Activated CD4-positive, CD25-positive, alpha-beta regulatory T cell (primary cell): ENCODE measurements around the gene SEMA3E.
"Not testable (repeated sequence)": the region's sequence is repeated elsewhere in the genome, so short reads cannot be mapped to it uniquely, and the experiment has no call there.

Source experiments
- DNase-seq, 4 experiments: peaks; one replicate each; lab custom pipeline; 2025; lab: John Stamatoyannopoulos, UW

SEMA3E gene

DNA sequence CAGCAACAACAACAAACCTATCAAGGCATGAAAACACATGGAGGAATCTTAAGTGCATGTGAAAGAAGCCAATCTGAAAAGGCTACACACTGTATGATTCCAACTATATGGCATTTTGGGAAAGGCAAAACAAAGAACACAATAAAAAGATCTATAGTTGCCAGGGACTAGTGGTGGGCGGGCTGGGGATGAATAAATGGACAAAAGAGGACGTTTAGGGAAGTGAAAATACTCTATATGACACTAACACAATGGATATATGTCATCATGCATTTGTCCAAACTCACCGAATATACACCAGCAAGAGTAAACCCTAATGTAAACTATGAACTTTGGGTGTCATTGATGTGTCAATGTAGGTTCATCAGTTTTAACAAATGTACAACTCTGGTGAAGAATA is 89.1 kb downstream of the SEMA3E start:
- DNase-seq = no peak

DNA sequence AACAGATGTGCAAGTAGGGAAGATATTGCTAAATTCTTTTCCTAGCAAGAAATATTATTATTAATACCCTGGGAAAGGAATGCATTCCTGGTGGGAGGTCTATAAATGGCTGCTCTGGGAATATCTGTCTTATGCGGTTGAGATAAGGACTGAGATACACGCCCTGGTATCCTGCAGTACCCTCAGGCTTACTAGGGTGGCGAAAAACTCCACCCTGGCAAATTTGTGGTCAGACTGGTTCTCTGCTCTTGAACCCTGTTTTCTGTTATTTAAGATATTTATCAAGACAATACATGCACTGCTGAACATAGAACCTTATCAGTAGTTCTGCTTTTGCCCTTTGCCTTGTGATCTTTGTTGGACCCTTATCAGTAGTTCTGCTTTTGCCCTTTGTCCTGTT is 96.4 kb downstream of the SEMA3E start:
- not testable (repeated sequence) for DNase-seq

DNA sequence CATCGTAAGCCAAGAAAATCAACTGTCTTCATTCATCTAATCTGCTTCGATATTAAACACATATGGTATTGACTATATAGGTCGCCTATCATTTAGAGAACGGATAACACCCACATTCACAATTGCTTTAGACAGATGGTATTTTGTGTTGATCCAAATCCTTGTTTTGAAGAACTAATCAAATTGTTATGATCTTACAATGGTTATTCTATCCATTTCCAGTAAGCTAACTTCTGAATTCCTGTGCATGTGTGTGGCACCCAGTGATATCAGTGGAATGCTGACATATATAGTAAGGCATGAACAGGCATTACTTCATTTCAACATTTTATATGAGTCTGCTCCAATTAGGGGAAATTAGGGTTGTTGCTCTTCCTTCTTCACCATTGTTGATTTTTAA is 98.8 kb downstream of the SEMA3E start:
- no peak for DNase-seq

DNA sequence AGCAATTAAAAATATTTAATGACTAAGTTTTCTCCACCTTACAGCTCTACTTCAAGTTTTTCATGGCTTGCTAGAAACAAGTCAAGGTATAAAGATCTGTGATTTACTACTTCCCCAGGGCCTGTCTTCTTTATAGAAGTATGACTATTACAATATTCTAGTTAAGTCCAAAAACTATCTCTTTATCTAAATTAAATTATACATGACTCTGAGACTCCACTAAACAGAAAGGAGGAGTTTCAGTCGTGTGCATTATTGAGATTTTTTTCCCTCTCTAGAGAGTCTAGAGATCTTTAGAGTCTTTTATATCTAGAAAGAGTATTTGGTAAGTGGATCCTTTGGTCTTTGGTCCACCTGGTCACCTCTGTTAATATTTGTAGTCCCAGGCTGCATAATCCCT is 100.7 kb downstream of the SEMA3E start:
- DNase-seq = no peak

DNA sequence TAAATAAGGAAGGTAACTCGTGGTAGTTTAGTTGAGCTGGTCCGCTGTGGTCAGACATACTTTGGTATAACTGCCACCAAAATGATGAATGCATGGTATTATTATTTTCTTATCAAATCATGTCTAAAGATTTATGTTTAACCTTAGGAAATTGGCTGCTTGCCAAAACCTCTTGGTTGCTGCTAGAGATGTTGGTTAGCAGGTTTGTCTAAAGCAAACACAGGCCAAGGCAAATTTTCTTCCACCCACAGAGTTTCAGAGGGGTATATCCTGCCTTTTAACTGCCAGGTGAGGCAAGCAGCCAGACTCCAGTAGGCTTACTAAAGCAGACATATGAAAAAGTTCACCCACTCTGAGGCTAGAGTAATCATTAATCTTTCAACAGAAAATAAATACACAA is 101.4 kb downstream of the SEMA3E start:
- DNase-seq = no peak

DNA sequence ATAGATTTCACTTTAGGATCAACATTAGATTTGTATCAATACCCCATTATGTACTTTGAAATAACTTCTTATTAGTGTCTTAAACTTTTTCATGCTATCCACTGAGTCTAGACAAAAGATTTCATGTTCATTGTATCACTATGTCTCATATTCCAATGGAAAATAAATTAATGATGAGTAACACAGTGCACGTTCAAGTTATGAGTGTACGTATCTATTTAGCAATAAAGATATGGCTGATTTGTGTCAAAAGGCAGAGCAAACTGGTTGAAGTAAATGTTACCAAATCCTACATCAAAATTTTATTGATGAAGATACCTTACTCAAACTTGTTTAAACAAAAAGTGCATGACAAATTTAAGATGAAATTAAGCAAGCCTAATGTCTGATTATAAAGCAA is 102.4 kb downstream of the SEMA3E start:
- no peak for DNase-seq

DNA sequence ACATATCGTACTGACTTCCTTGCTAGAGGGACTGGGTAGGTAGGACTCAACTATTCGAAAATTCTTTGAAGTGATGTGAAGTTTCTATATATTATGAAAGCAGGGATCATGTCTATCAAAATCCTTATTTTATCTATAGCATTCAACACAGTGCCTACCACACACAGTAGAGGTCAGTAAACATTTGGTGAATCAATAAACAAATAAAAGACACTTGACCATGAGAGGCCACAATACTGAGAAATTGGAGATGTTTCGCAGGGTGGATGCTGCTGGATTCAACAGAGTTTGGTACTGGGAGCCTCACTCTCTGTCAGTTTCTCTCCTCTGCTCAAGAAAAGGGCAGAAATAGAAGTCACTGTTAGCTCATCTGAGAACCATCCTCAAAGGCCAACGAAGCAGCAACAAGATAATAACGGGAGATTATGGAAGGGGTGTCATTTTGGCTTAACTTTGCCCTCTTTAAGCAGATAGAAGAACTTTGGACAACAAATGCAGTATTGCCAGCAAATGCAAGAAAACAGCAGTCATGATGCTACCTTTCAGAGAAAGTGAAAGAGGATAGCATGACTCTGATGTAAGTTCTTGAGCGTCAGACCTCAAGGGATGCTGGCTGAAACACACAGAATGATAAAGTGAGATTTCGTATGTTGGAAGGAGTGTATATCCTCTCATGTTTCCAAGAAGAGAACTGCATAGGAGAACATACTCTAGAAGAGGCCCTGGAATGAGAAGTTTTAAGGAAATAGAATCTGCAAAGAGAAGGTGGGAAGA is 107.6 kb downstream of the SEMA3E start:
- no peak for DNase-seq

DNA sequence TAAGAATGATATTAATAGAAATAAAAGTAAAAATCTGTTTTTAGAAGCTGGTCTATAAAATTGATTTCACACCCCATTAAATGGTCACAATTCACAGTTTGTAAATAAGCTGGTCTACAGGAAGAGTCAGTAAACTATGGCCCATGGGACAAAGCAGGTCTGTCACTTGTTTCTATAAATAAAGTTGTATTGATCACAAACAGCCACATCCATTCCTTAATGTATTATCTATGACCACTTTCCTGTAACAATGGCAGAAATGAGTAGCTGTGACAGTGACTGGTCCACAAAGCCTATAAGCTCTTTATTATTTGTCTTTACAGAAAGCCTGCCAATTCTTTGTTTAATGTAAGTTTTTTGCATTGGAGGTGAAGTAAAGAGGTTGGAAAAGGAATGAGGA is 114.5 kb downstream of the SEMA3E start:
- DNase-seq = no peak

DNA sequence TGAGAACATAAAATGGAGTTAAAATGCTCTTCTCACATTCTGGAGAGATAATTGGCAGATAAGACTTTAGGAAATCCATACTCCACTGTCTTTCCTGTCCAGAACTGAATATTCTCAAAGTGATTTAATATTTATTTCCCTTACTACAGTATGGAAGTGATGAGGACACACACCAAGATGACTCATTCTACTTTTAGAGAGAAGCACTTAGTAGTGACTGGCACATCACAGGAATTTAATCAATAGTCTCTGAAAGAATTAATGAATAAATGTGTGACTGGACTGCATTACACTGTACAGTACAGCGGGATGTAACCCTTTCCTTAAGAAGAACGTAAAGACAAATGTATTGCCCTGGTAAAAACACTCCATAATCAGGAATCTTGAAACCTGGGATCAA is 116.7 kb downstream of the SEMA3E start:
- DNase-seq = no peak

DNA sequence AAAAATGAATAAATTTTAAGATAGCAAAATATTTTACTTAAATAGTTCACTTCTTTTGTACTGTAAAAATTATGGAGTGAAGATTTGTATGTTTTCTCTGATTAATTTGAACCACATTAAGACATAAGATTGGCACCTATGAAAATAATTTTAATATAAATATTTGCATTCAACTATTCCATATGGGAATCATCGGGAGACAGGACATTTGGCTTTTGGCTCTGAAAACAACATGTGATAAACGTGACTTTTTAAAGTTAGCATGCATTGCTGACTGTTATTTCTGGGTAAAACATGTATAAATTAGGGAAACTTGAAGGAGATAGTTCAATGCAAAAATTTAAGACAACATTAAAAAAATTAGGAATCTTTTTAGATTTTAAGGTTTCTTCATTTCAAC is 117.2 kb downstream of the SEMA3E start:
- DNase-seq = no peak

DNA sequence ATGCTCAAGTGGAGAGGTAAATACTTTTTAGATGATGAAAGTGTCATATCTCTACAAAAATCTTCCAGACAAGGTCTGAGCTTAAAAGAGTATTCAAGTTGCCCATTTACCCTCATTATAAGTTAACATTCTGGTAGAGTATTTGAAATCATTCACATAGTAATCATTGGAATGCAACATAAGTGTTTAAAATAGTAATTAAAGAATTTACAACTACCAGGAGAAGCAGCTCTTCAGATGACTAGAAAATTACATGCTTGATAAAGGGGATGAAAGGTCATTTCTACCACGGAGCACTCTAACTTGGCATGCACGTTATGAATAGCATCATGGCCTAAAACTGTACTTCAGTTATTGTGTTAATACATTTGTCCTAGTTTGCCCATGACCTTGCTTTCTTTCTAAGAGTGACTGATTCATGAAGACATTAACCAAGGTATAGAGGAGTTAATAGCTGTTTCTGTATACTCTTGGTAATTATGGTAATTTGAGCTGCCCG is 120.0 kb downstream of the SEMA3E start:
- no peak for DNase-seq

DNA sequence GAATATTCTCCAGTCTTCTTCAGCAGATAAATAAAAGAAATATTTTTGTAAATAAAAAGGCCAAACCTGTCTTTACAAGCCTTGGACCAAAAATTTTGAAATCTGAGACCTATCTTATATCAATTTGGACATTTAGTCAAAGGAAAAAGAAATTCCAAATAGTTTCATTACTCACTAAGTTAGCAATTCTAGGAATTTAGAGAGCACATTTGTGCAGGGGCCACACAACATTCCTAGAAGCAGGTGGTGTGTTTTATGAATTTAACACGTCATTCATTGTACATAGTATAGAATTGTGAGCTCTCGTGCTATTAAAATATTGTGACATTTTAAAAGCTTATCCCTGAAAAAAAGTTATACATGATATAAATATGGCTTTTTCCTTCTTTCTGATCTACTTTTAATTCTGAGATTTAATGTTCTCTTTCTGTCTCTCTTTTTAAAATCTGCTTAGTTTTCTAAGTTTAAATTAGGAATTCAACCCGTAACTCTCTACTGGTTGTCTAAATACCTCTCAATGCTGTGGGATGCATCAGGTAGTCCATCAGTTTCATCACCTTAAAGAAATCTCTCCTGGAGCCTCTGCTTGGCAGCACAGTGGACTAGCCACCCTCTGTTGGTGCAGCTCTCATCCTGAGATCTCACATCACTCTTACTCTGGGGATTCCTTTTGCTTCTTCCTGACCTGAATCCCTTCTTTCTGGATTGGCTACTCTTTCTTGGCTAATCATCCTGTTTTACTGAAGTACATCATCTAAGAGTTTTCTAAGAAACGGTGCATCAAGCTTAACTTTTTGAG is 124.5 kb downstream of the SEMA3E start:
- DNase-seq = no peak

DNA sequence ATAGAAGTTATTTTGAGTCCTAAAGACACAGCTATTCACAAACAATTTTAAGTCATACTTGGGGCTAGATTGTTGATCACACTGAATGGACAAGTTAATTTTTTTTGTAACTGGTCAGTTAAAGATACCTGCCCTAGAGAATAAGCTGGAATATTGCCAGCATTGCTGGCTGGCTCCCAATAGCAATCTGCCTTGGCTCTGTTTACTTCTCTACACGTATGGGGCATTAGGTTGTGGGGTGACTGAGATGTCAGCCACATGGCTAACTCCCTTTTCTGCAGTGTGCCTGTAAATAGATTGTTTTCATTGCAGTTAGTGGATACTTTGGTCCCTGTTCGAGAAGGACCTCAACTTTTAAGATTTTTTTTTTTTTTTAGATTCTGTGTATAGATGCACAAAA is 128.2 kb downstream of the SEMA3E start:
- no peak for DNase-seq

DNA sequence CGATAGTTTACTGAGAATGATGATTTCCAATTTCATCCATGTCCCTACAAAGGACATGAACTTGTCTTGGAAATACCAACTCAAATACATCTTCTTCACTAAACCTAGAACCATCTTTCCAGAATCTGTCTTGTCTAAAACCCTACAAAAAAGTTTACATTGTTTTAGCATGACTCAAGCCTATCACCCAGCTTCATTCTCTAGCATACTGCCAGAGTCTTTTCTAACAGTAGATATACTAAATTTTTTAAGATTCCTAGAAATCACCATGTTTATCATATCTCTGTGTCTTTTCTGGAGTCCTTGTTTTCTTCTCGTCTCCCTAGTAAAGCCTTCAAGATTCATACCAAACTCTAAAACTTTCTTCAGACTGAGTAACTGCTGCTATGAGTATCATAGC is 129.7 kb downstream of the SEMA3E start:
- DNase-seq = no peak

DNA sequence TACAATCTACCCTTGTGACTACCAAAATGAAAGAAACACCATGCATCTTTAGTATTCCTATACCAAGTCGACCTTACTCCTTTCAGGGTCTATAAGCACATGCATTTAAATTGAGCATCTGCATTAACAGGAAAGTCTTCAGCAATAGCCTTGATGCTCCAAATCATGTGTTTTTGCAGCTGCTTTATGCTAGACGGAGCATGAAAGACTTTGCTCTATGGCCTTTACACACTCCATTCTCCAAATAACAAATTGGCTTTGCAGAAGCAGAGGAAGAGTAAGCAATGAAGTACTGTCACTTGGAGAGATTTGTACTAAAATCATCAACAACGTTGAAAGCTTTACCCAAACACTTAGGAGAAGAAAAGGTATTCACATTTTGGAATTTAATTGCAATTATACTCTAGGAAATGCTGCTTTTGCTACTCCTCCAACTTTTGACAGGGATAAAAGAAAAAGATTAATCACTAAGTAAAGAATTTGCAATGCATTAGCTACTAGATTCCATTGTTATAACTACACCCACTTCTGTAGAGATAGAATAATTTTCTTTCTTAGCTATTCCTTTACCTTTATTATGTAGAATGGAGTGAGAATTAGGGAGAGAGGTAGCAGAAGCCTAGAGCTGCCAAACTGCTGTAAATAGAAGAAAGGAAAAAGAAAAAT is 131.8 kb downstream of the SEMA3E start:
- DNase-seq = no peak

DNA sequence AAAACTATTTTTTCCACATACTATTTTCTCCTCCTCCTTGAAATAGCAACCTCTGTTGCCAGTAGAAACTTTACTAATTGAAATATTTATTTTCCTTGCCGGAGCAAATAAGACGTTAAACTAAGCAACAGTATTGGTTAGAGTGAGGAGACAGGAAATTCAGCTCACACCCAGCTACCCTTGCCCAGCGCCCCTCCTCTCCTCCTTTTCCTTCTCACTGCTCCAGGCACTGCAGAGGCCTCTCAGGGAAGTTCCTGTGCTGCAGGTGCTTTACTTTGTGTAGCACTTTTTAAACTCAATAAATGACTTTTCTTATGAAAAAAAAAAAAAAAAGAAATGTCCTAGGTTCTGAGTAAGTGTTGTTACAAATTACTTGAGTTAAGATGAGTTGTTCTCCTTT is 134.0 kb downstream of the SEMA3E start:
- DNase-seq = no peak

DNA sequence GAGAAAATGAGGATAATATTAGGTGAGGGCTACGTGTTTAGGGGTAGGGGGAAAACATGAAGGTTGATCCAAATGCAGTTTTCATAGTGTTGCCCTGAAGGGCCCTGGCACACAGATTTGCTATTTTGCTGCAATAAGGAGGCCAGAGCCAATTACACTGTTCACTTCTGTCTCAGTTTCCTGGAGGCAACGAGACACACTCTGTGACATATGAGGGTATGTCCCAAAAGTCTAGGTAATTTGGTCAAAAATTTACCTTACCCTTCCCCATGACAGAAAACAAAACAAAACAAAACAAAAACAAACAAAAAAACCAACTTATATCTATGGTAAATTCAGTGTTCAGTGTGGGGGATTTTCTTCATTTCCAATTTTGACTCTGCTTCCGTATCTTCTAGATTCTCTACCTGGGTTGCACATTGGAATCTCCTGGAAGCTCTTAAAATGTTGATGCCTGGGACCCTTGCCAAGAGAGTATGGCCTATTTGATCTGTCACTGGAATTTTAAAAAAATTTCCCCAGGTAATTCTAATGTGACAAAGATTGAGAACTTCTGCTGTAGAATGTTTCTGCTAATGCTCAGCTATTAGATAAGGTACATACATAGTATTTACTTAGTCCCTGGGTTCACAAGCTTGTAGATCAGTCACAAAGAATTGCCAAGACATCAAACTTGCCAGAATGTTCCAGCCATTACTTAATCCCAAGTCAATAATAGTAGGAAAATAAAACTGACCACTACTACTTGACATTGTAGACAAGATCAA is 139.5 kb downstream of the SEMA3E start:
- DNase-seq = no peak

DNA sequence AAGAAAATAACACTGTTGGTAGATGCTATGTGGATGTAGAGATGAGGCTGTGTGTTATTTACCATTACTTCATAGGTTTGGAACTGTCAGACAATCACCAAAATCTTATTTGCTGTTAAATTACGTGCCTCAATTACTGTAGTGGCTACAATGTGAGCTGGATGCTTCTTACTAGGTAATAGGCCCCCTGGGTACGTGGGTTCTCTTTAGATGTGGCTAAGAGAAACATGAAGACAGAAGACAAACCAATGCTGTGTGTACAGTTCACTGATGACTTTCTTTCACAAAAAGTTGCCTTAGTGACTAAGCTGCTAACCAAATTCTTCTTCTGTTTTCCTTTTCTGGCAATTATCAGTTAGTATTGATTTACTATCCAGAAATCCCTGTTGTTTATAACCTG is 144.6 kb downstream of the SEMA3E start:
- DNase-seq = no peak

DNA sequence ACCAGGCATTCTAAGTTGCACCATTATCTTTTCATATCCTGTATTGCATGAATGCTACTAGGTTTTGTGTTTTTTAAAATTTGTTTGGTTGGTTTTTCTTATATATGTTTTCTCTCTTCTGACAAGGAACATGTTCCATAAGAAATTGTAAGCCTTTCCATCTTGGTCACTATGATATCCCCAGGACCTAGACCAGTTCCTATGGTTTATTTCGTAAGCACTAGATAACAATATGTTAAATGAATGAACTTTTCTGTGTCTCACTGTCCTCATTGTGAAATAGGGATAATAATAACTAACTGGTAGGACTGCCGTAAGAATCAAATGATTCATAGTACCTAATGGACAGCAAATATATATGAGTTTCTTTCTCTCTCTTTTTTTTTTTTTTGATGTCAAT is 146.3 kb downstream of the SEMA3E start:
- DNase-seq = no peak

DNA sequence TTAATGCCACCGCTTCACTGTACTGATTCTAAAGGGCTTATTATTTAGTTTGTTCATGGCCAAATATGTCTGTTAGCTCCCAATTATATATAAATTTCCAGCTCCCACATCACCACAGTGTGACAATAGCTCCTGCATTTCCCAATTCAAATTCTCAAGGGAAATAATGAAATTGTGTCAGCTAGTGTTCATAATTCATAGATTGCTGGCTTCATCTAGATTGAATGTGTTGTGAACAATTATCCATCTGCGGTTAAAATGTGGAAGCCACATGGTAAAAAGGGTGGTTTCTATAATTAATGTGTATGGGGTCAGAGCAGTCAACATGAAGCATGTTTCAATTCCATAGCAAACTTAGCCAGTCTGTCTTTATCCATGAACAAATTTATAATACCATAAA is 154.3 kb downstream of the SEMA3E start:
- DNase-seq = no peak

DNA sequence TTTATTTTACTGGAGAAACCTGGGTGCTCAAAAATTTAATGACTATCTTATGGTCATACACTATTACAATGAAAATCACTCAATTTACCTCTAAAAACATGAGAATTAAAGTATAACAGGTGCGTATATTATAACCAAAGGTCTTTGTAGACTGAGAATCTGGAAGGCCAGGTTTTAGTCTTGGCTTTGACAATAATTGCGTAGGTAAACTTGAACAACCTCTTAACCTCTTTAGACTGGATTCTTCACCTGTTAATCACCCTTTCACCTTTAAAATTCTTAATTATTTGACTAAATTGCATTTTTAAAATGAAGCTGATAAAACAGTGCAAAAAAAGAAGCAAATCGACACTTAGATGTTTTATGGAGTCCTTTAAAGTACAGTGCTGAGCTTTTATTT is 156.1 kb downstream of the SEMA3E start:
- no peak for DNase-seq

DNA sequence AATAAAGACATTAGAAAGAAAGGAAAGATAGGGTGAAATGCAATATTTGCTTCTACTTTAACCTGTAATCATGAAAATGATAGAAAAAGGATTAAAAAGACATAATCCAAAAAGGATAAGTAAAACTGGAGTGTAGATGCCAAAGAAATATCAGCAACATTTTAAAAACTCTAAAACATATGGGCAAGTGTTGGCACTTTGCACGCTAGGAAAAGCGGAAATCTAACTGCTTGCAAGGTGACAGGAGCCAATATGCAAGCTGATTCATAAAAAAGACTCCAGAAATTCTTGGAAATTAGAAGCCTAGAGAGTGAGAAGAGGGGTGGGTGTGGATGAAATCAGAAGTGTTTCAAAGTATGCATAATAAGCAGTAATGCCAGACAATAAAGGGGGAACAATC is 161.1 kb downstream of the SEMA3E start:
- DNase-seq = no peak
